IPS-11a (cell line): Measurements from ENCODE around the gene GRIK1.

Experiments
- H3K4me3 ChIP-seq: one replicate; pipeline ENCODE4 v1.5.1; 2013; ENCODE audit warnings: low read depth, low read length, control low read depth

The GRIK1 gene

GRCh38 chr21:29914326-29914725 lies 25.5 kb downstream of the GRIK1 start:
- H3K4me3 ChIP-seq, result no peak overlapping the region

DNA sequence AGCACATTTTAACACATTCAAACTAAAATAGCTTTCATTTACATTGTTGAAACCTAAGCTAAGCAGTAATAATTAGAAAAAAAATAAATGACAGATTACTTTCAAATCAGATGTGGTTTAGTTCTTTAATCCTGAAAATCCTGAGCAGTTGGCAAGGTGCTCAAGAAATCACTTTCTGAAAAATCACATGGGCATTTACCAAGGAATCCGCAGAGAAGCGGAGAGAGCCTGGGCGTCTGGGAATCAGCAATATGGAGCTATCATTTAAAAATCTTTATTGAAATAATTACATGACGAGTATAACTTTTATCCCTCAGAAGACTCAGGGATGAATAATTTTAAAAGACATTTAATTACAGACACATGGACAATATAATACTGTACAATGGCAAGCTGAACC lies 30.2 kb downstream of the GRIK1 start:
- no peak overlapping the region for H3K4me3 ChIP-seq

DNA sequence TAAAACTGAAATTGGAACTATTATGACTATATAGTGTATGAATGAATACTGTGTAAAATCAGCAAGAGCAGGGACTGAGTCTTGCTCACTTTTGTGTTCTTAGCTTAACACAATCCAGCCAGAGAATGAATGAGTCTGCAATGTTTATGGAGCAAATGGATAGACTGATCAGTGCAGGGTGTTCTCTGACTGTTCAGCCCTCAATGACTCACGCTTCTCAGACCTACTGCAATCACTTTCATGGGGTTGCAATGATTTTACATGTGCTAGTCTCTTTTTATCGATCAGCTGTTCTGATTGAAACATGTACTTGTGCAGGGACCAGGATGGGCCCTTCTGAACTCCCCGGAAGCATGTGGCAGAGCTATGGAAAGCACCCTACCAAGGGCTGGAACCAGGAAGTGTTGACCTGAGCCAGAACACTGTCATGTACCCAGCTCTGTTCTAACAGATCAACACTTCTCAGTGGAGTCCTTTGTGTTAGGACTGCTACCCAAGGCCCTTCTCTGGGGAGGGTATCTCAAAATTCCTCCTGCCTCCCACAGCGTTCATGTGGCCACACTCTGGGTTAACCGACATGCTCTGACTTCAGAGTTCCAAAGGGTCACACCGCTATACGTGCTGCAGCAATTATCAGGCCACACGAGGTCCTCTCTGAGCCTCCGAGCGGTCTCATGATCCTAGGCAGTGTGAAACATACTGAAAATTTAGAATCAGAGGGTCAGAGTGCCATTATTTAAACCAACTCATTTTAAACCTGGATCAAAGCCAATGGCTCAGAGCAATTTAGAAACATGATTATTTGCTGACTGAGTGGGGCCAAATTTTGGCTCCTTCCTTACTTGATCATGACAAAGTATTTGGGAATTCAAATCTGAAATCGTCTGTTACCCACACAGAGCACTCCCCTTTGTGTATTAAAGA lies 35.2 kb downstream of the GRIK1 start:
- H3K4me3 ChIP-seq, result no peak overlapping the region

DNA sequence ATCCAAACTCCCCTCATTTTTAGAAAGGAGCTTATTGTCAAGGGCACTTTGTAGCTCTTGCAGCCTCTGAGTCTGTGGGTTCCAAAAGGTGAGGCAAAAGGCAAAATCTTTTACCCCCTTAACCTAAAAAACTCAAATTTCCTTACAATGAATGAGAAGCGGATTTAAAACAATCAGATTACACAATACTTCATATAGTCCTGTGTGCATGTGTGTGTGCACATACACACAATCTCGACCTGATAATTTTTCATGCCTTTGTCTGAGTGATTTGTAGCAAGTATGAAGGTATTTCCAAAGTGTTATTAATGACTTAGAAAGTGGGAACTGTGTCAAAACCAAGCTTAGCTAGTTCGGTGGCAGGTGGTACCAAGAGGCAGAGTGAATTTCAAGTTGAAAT lies 42.9 kb downstream of the GRIK1 start:
- no peak overlapping the region for H3K4me3 ChIP-seq

DNA sequence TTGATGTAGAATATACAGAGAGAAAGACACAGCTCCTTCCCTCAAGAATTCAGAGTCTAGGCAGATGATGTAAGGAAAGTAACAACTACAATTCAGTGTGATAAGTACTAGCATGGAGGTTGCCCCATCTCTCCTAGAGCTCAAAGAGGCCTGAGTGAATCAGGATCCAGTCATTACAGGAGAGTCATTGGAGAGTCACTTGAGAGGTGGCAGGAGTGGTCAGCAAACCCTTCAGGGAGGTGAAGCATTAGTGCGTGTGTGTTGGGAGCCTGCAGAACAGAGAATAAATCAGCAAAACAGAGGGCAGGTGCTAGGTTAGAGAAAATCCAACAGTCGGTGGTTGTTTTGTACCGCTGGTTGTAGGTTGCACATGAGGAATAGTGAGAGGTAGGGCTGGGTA lies 46.1 kb downstream of the GRIK1 start:
- no peak overlapping the region for H3K4me3 ChIP-seq

GRCh38 chr21:29892379-29892778 lies 47.4 kb downstream of the GRIK1 start:
- H3K4me3 ChIP-seq, result no peak overlapping the region

DNA sequence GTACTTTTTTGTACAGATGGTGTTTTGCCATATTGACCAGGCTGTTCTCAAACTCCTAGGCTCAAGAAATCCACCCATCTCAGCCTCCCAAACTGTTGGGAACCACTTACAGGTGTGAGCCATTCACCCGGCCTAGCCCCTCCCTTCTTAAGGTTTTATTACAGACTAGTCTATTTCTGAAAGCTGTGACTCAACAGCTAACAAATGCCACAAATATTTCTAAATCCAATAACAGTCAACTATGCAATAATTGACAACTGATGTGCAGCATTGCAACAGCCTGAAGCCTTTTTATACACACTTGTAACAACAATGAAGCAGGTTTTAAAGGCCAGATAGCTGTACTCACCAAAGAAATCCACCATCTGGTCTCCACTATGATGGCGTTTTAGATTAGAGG lies 51.4 kb downstream of the GRIK1 start:
- no peak overlapping the region for H3K4me3 ChIP-seq

GRCh38 chr21:29887313-29888009 lies 52.3 kb downstream of the GRIK1 start:
- H3K4me3 ChIP-seq, result no peak overlapping the region

- H3K4me3 ChIP-seq, result no peak overlapping the region
Measured at GRCh38 chr21:29885491-29885890, 54.3 kb downstream of the GRIK1 start.

- no peak overlapping the region for H3K4me3 ChIP-seq
Measured at GRCh38 chr21:29875873-29876272, 63.9 kb downstream of the GRIK1 start.

- H3K4me3 ChIP-seq, result no peak overlapping the region
Measured at GRCh38 chr21:29875036-29875716, 64.6 kb downstream of the GRIK1 start.

GRCh38 chr21:29873908-29874307 lies 65.9 kb downstream of the GRIK1 start:
- H3K4me3 ChIP-seq, result no peak overlapping the region

DNA sequence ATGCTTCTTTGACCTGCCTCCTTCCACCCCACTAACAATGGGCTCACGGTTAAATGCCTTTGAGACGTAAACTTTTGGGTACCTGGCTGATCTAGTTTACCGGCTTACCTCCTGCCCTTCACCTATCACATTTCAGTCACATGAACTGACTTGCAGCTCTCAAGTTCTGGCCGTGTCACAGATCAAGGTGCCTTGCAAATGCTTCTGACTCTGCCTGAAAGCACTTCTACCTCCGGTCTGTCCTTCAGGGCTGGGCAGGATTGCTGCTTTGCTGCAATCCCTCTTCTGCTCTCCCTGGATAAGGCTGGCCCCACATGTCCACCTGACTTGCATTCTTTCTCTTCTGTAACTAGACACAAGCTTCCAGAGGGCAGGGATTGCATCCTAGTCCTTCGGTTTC lies 69.0 kb downstream of the GRIK1 start:
- no peak overlapping the region for H3K4me3 ChIP-seq

- no peak overlapping the region for H3K4me3 ChIP-seq
Measured at GRCh38 chr21:29867796-29868195, 72.0 kb downstream of the GRIK1 start.

DNA sequence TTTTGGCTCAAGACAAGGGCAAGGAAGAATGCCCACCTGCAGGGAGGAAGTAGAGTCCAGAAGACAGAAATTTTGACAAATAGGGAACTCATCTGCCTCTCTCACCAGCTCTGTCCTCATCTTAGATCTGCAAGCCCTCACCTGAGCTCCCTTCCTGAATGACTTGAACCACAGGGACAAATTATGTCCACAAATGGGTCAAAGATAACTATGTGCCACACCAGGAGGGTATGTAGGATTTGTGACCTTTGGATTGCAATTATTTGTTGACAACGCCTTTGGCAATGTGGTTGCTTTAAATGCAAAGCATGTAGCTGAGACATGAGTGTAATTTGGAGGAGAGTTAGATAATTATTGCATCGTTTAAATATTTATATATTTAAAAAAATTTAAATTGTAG lies 79.5 kb downstream of the GRIK1 start:
- no peak overlapping the region for H3K4me3 ChIP-seq

DNA sequence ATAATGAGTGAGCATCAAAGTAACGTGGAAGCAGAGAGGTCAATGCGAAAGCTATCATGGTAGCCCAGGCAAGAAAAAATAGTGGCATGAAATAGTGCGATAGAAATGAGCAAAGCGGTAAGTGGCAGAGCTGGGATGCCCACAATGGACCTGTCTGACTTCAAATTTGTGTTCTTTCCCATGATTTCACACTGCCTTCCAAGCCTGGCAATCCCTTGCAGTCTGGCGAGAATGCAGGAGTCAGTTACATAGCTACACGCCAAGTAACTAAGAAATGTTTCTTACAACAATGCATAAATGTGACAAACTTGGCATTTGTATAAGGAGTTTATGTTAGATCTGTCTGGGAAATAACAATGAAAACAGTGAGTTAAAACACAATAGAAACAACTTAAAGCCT lies 82.6 kb downstream of the GRIK1 start:
- no peak overlapping the region for H3K4me3 ChIP-seq

DNA sequence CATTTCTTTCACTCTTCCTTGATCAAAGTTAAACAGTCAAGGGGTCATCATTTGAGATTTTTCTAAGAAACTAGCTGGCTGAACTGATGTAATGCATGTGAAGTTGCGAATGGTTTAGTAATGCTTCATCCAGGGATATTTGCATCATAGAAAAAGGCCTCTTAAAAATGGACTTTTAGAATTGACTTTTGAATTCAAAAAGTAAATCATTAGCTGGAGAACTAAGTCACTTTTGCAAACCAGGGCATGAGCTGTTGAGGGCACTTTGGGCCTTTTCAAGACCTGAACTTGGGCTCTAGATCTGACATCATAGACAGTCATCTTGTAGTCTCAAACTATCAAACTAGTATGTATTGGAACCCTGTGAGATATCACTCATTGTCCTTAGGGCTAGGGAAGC lies 85.0 kb downstream of the GRIK1 start:
- H3K4me3 ChIP-seq, result no peak overlapping the region

DNA sequence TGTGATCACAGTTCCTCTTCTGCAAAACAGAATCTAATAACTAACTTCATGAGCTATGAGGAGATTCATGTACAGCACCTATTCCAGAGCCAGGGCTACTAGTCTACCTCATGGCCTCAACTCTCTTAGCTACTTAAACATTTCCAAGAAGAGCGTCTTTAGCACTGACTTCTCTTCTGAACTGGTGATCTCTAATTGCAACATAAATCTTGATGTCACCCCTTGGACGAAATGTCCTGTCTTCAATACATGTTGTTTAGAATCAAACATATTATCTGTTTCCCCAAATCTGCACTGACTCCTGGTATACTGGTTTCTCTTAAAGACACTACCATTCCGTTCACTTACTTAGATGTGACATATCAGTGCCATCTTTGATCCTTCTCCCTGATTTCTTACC lies 88.2 kb downstream of the GRIK1 start:
- no peak overlapping the region for H3K4me3 ChIP-seq

- H3K4me3 ChIP-seq, result no peak overlapping the region
Measured at GRCh38 chr21:29849735-29850176, 90.0 kb downstream of the GRIK1 start.

DNA sequence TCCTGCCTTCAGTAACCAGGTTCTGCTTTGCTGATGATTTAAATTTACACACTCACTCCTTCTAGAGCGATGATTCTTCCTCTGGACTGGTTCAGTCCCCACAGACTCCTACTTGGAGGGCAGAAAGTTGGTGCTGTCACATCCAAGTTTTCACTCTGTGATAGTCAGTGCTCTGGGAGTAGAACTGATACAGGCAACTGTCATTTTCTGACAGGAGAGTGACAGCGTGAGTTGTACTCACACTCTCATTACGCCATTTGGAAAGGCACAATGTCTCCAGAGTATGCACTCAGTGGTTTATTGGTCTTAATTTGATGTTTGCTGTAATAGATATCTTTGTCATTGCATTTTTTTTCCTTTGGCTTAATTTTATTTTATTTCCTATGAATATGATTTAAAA lies 96.0 kb downstream of the GRIK1 start:
- no peak overlapping the region for H3K4me3 ChIP-seq

DNA sequence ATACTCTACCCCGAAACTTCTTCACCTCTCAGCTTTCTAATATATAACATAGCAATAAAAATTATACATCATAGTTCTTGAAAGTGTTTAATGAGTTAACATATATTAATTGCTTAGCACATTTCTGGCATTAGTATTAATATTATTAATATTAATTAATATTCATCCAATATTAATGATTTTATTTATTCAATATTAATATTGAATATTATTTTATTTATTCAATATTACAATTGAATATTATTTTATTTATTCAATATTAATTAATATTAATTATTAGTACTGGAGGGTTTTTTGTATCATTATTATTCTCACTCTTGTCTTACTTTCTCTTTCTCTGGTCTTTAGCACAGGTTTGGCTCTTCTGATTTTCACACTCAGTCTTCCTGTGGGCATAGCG lies 105.2 kb downstream of the GRIK1 start:
- H3K4me3 ChIP-seq, result no peak overlapping the region

DNA sequence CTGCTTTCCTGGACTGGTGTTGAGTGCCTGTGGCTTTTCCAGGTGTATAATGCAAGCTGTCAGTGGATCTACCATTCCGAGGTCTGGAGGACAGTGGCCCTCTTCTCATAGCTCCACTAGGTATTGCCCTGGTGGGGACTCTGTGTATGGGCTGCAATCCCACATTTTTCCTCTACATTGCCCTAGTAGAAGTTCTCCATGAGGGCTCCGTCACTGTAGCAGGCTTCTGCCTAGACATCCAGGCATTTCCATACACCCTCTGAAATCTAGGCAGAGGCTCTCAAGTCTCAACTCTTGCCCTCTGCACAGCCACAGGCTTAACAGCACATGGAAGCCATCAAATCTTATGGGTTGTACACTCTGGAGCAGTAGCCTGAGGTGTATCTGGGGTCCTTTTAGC lies 107.6 kb downstream of the GRIK1 start:
- no peak overlapping the region for H3K4me3 ChIP-seq
